ENCODE measurements around the gene MMP2. TPM values are rescaled to one million over a fixed set of nuclear protein-coding genes. Genes with fewer than 3 reads are reported as not detected.

The MMP2 gene
- total and polyA plus RNA-seq, 2 experiments from 2014 or later: 25.6 to 43.8 TPM

DNA sequence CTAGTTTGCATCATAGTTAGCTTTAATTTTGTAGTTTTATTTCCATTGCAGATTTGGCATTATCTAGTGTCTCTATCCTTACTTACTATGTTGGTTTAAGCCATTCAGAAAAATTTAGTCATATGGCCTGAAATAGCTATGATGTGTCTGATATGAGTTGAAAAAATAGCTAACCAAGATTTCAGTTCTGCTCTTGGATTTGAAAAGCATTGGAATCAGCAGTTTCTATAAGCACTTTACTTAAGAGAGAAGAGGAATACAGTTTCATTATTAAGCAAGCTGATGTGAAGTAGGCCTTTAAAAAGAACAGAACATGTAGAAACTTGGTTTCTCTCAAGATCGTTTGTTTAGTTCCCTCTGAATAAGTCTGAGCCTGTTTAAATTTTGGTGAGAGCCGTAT, 55.8 kb downstream of the MMP2 start (continued):
- TF ChIP-seq, protein P1, sequence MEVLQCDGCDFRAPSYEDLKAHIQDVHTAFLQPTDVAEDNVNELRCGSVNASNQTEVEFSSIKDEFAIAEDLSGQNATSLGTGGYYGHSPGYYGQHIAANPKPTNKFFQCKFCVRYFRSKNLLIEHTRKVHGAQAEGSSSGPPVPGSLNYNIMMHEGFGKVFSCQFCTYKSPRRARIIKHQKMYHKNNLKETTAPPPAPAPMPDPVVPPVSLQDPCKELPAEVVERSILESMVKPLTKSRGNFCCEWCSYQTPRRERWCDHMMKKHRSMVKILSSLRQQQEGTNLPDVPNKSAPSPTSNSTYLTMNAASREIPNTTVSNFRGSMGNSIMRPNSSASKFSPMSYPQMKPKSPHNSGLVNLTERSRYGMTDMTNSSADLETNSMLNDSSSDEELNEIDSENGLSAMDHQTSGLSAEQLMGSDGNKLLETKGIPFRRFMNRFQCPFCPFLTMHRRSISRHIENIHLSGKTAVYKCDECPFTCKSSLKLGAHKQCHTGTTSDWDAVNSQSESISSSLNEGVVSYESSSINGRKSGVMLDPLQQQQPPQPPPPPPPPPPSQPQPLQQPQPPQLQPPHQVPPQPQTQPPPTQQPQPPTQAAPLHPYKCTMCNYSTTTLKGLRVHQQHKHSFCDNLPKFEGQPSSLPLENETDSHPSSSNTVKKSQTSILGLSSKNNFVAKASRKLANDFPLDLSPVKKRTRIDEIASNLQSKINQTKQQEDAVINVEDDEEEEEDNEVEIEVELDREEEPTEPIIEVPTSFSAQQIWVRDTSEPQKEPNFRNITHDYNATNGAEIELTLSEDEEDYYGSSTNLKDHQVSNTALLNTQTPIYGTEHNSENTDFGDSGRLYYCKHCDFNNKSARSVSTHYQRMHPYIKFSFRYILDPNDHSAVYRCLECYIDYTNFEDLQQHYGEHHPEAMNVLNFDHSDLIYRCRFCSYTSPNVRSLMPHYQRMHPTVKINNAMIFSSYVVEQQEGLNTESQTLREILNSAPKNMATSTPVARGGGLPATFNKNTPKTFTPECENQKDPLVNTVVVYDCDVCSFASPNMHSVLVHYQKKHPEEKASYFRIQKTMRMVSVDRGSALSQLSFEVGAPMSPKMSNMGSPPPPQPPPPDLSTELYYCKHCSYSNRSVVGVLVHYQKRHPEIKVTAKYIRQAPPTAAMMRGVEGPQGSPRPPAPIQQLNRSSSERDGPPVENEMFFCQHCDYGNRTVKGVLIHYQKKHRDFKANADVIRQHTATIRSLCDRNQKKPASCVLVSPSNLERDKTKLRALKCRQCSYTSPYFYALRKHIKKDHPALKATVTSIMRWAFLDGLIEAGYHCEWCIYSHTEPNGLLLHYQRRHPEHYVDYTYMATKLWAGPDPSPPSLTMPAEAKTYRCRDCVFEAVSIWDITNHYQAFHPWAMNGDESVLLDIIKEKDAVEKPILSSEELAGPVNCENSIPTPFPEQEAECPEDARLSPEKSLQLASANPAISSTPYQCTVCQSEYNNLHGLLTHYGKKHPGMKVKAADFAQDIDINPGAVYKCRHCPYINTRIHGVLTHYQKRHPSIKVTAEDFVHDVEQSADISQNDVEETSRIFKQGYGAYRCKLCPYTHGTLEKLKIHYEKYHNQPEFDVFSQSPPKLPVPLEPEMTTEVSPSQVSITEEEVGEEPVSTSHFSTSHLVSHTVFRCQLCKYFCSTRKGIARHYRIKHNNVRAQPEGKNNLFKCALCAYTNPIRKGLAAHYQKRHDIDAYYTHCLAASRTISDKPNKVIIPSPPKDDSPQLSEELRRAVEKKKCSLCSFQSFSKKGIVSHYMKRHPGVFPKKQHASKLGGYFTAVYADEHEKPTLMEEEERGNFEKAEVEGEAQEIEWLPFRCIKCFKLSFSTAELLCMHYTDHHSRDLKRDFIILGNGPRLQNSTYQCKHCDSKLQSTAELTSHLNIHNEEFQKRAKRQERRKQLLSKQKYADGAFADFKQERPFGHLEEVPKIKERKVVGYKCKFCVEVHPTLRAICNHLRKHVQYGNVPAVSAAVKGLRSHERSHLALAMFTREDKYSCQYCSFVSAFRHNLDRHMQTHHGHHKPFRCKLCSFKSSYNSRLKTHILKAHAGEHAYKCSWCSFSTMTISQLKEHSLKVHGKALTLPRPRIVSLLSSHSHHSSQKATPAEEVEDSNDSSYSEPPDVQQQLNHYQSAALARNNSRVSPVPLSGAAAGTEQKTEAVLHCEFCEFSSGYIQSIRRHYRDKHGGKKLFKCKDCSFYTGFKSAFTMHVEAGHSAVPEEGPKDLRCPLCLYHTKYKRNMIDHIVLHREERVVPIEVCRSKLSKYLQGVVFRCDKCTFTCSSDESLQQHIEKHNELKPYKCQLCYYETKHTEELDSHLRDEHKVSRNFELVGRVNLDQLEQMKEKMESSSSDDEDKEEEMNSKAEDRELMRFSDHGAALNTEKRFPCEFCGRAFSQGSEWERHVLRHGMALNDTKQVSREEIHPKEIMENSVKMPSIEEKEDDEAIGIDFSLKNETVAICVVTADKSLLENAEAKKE (CRISPR knock-in tag; IDR thresholded peaks at IDR 0.05): no peak
- TF ChIP-seq EZH2phosphoT487 (IDR thresholded peaks at IDR 0.05; ENCODE audit: unreplicated experiment): no peak
- TF ChIP-seq EZH2 (IDR thresholded peaks at IDR 0.05; ENCODE audit: low read depth, unreplicated experiment): no peak
- no peak for TF ChIP-seq ZNF114 (CRISPR knock-in tag; IDR thresholded peaks at IDR 0.05)
- no peak for TF ChIP-seq STAT1 (IDR thresholded peaks at IDR 0.05; ENCODE audit: unreplicated experiment)
- TF ChIP-seq ZNF331 (CRISPR knock-in tag; IDR thresholded peaks at IDR 0.05; ENCODE audit: low read depth): no peak

DNA sequence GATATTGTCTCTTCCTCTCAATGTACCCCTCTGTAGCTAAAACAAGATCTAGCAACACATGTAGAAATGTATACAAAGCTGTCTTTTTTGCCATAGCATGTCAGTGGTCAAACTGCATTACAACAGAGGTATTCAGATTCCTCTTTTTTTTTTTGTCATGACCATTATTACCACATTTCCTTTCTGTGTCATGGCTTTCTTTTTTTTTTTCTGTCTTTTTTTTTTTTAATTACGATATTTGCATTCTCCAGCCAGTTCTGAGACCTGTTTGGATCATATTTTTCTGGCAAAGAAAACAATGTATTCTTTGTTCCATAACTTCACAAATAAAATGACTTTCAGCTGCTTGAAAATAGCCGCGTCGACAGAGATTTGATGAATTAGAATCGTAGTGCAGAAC, 60.1 kb downstream of the MMP2 start:
- no peaks in the 10 kb centered on the region for H3K9me3 Mint-ChIP-seq
- TF ChIP-seq ZNF114 (CRISPR knock-in tag; IDR thresholded peaks at IDR 0.05) (no peak), STAT1 (IDR thresholded peaks at IDR 0.05; ENCODE audit: unreplicated experiment) (no peak), POLR2AphosphoS5 (IDR thresholded peaks at IDR 0.05; ENCODE audit: low read depth) (no peak), EZH2 (IDR thresholded peaks at IDR 0.05; ENCODE audit: low read depth, unreplicated experiment) (no peak), JUNB (IDR thresholded peaks at IDR 0.05; ENCODE audit: unreplicated experiment) (no peak)
- TF ChIP-seq, protein P1 (CRISPR knock-in tag; IDR thresholded peaks at IDR 0.05): no peak
- Histone ChIP-seq H3K36me3 (ENCODE audit: insufficient read depth) (no peaks in the 10 kb centered on the region), H3K27me3 (ENCODE audit: insufficient read depth) (no peaks in the 10 kb centered on the region), H3K79me2 (replicated peaks; ENCODE audit: insufficient read depth) (no peaks in the 10 kb centered on the region), H2AFZ (no peak overlapping the region), H3F3A (replicated peaks; ENCODE audit: low read depth) (no peaks in the 10 kb centered on the region), H3K27ac (ENCODE audit: low read depth) (no peak overlapping the region; the same call in 1 of the 2 replicates), H3K4me2 (no peak overlapping the region), H3K4me1 (ENCODE audit: insufficient read depth) (0 out of 2 replicates have a peak, but pooled peaks cover 5% of the 10 kb centered on the region), H3K9me2 (ENCODE audit: insufficient read depth) (no peaks in the 10 kb centered on the region), H3K4me3 (no peak overlapping the region), H4K20me1 (replicated peaks; ENCODE audit: insufficient read depth) (no peaks in the 10 kb centered on the region)
- no peak for DNase-seq (ENCODE audit: low spot score)
- peaks cover 2% of the 10 kb centered on the region for H3K27me3 Mint-ChIP-seq (ENCODE audit: insufficient read depth, low read depth, poor library complexity)
- H3K4me1 Mint-ChIP-seq: peaks cover 5% of the 10 kb centered on the region
- H3K4me3 Mint-ChIP-seq: no peak overlapping the region
- no peak overlapping the region for H3K27ac Mint-ChIP-seq
- no peak for ATAC-seq
- H3K36me3 Mint-ChIP-seq (ENCODE audit: low read depth): no peaks in the 10 kb centered on the region

All from GM23338 (cell line).